Measurements from ENCODE around the gene TRUB1. TPM values are rescaled to one million over a fixed set of nuclear protein-coding genes. Genes with fewer than 3 reads are reported as not detected.
A peak's percentile ranks its signal among the peaks of the same experiment; 100 is the strongest.

TRUB1 gene
- total RNA-seq, 1 donor from 2014 or later: 15.1 TPM

DNA sequence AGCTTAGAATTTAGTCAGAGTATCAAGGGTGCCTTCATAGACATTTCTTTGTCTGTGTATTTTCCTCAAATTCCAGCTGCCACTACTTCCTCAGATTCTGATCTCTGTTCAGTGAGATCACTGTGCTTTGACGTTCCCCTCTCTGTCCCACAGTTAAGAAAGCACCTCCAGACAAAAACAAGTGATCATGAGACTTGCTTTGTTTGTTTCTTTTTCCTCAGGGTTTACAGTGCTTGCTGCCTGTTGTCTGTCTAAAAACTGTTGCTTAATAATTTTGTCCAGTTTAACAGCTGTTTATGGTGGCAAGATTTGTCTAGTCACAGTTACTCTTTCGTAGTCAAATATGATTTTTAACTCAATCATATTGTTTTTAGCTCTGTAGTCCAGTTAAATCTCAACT is 29.1 kb downstream of the TRUB1 start:
- Histone ChIP-seq H3K27me3 (ENCODE audit: control insufficient read depth in 3 of 3, insufficient read depth in 3 of 3, low read length in 3 of 3) (no peaks in the 10 kb centered on the region), H3K36me3 (ENCODE audit: control insufficient read depth in 3 of 3, insufficient read depth in 3 of 3, low read length in 3 of 3) (peaks cover 0 to 10% (median 4%) of the 10 kb centered on the region in 3 donors), H3K4me3 (ENCODE audit: low read length in 3 of 3) (no peak overlapping the region), H3K9me3 (ENCODE audit: control insufficient read depth in 3 of 3, low read length in 3 of 3) (no peaks in the 10 kb centered on the region), H3K27ac (ENCODE audit: low read depth, low read length) (no peak overlapping the region), H3K4me1 (ENCODE audit: control insufficient read depth in 3 of 3, insufficient read depth in 3 of 3, low read length in 3 of 3) (peaks cover 3 to 7% (median 5%) of the 10 kb centered on the region in 3 donors), H3K9ac (ENCODE audit: low read depth in 1 of 3, low read length in 3 of 3) (no peak overlapping the region)

DNA sequence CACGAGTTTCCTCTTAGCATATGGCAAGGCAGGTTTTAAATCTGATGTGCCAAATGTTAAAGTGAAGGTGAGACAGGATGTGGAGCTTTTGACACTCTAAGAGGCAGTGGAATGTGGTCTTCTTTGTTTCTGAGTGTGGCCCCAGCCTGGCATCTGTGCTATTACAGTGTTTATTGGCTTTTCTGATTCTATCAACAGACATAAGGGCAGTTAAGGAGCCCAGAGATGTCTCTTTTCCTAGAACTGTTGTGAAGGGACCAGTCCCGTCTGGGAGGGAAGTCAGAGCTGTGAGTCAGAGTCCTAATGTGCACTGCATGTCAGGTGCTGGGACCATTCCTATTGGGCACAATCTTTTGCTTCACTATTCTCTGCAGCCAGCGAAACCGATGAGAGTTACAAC is 32.5 kb downstream of the TRUB1 start:
- H3K4me1 ChIP-seq (ENCODE audit: control insufficient read depth in 3 of 3, insufficient read depth in 3 of 3, low read length in 3 of 3): peaks cover 0 to 3% (median 3%) of the 10 kb centered on the region in 3 donors
- H3K27me3 ChIP-seq (ENCODE audit: control insufficient read depth in 3 of 3, insufficient read depth in 3 of 3, low read length in 3 of 3): no peaks in the 10 kb centered on the region
- no peak overlapping the region for H3K9ac ChIP-seq (ENCODE audit: low read depth in 1 of 3, low read length in 3 of 3)
- H3K9me3 ChIP-seq (ENCODE audit: control insufficient read depth in 3 of 3, low read length in 3 of 3): no peaks in the 10 kb centered on the region
- peaks cover 0 to 3% (median 0%) of the 10 kb centered on the region in 3 donors for H3K36me3 ChIP-seq (ENCODE audit: control insufficient read depth in 3 of 3, insufficient read depth in 3 of 3, low read length in 3 of 3)
- peak overlapping the region; percentile 21 for H3K27ac ChIP-seq (ENCODE audit: low read depth, low read length)
- H3K4me3 ChIP-seq (ENCODE audit: low read length in 3 of 3): no peak overlapping the region

DNA sequence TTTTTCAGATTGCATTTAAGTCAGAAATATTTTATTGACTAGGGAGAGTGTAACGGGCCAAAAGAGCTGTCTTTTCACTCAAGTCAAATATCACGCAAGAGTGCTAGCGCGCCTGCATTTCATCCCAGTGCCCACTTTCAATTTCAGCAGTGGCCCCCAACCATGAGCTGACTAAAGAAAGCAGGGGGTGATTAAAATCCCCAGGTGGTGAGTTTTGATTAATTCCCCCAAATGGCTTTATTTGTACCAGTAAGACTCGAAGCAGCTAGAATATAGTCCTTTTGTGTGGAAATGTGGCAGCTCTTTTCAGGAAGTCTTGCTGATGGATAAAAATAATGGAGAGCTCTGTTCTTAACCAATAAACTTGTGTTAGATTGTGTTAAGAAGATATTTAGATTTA is 35.3 kb downstream of the TRUB1 start:
- H3K27ac ChIP-seq (ENCODE audit: low read depth, low read length): no peak overlapping the region

DNA sequence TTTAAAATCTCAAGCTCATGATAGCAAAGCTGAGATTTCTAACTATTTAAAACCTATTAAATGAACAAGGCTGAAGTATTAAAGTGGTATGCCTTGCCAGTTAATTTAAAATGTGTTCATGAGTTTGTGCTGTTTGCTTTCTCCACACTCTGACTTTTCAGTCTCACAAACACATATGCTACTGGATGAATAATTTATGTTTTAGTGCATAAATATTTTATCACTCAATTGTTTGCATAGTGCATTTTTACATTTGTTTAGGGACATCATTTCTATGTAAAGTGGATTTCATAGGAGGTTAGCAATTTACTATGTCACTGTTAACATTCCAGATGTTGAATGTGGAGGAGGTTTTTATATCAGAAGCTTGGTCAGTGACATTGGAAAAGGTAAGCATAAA is 36.0 kb downstream of the TRUB1 start:
- Histone ChIP-seq H3K9ac (ENCODE audit: low read depth in 1 of 3, low read length in 3 of 3) (peak overlapping the region in 1 of 3 donors; percentile 47), H3K36me3 (ENCODE audit: control insufficient read depth in 3 of 3, insufficient read depth in 3 of 3, low read length in 3 of 3) (peaks cover 0 to 3% (median 0%) of the 10 kb centered on the region in 3 donors), H3K27me3 (ENCODE audit: control insufficient read depth in 3 of 3, insufficient read depth in 3 of 3, low read length in 3 of 3) (no peaks in the 10 kb centered on the region), H3K4me1 (ENCODE audit: control insufficient read depth in 3 of 3, insufficient read depth in 3 of 3, low read length in 3 of 3) (peaks cover 0 to 3% (median 3%) of the 10 kb centered on the region in 3 donors), H3K27ac (ENCODE audit: low read depth, low read length) (peak overlapping the region; percentile 63), H3K9me3 (ENCODE audit: control insufficient read depth in 3 of 3, low read length in 3 of 3) (no peaks in the 10 kb centered on the region), H3K4me3 (ENCODE audit: low read length in 3 of 3) (no peak overlapping the region)

More for the DNA sequence above, 35.3 kb downstream of the TRUB1 start:
- Histone ChIP-seq H3K36me3 (ENCODE audit: control insufficient read depth in 3 of 3, insufficient read depth in 3 of 3, low read length in 3 of 3) (peaks cover 0 to 3% (median 0%) of the 10 kb centered on the region in 3 donors), H3K4me1 (ENCODE audit: control insufficient read depth in 3 of 3, insufficient read depth in 3 of 3, low read length in 3 of 3) (peaks cover 0 to 3% (median 3%) of the 10 kb centered on the region in 3 donors), H3K9ac (ENCODE audit: low read depth in 1 of 3, low read length in 3 of 3) (no peak overlapping the region), H3K9me3 (ENCODE audit: control insufficient read depth in 3 of 3, low read length in 3 of 3) (no peaks in the 10 kb centered on the region), H3K27me3 (ENCODE audit: control insufficient read depth in 3 of 3, insufficient read depth in 3 of 3, low read length in 3 of 3) (no peaks in the 10 kb centered on the region), H3K4me3 (ENCODE audit: low read length in 3 of 3) (no peak overlapping the region)

DNA sequence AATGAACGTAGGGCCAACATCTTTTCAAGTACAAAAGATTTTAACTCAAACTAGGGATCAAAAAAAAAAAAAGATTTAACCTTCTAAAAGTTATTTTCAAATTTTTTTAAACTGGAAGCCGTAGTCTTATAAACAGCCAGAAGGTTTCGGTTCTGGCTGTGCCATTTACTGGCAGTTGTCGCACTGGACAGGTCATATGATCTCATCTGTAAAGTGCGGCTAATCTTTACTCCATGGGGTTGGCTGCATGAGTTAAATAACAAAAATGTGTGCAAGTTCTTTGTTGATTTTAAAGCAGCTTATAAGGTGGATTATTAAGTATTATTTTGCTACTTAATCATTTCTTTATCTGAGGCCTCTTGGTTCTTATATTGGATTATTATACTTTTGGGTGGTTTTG is 36.6 kb downstream of the TRUB1 start:
- peak overlapping the region in 2 of 3 donors; percentile 39 to 47 for H3K9ac ChIP-seq (ENCODE audit: low read depth in 1 of 3, low read length in 3 of 3)
- peaks cover 0 to 3% (median 3%) of the 10 kb centered on the region in 3 donors for H3K4me1 ChIP-seq (ENCODE audit: control insufficient read depth in 3 of 3, insufficient read depth in 3 of 3, low read length in 3 of 3)
- H3K27me3 ChIP-seq (ENCODE audit: control insufficient read depth in 3 of 3, insufficient read depth in 3 of 3, low read length in 3 of 3): no peaks in the 10 kb centered on the region
- H3K36me3 ChIP-seq (ENCODE audit: control insufficient read depth in 3 of 3, insufficient read depth in 3 of 3, low read length in 3 of 3): peaks cover 0 to 3% (median 0%) of the 10 kb centered on the region in 3 donors
- peak overlapping the region; percentile 63 for H3K27ac ChIP-seq (ENCODE audit: low read depth, low read length)
- H3K9me3 ChIP-seq (ENCODE audit: control insufficient read depth in 3 of 3, low read length in 3 of 3): no peaks in the 10 kb centered on the region
- peak overlapping the region; percentile 13 to 40 (median 15) for H3K4me3 ChIP-seq (ENCODE audit: low read length in 3 of 3)

DNA sequence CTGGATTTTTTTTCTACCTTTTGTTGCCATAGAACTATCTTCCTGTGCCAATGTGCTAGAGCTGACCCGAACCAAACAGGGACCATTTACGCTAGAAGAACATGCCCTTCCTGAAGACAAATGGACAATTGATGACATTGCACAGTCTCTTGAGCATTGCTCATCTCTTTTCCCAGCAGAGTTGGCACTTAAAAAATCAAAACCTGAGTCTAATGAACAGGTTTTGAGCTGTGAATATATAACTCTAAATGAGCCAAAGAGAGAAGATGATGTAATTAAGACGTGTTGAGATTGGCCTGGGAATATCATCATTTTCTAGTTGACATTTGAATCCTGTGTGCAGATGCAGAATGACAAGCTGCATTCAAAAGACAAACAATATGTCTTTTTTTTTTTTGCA is 37.1 kb downstream of the TRUB1 start:
- no peak overlapping the region for H3K9ac ChIP-seq (ENCODE audit: low read depth in 1 of 3, low read length in 3 of 3)
- H3K27me3 ChIP-seq (ENCODE audit: control insufficient read depth in 3 of 3, insufficient read depth in 3 of 3, low read length in 3 of 3): no peaks in the 10 kb centered on the region
- peak overlapping the region; percentile 63 for H3K27ac ChIP-seq (ENCODE audit: low read depth, low read length)
- no peak overlapping the region for H3K4me3 ChIP-seq (ENCODE audit: low read length in 3 of 3)
- H3K9me3 ChIP-seq (ENCODE audit: control insufficient read depth in 3 of 3, low read length in 3 of 3): no peaks in the 10 kb centered on the region
- H3K4me1 ChIP-seq (ENCODE audit: control insufficient read depth in 3 of 3, insufficient read depth in 3 of 3, low read length in 3 of 3): peaks cover 0 to 3% (median 3%) of the 10 kb centered on the region in 3 donors
- H3K36me3 ChIP-seq (ENCODE audit: control insufficient read depth in 3 of 3, insufficient read depth in 3 of 3, low read length in 3 of 3): peaks cover 0 to 3% (median 0%) of the 10 kb centered on the region in 3 donors

DNA sequence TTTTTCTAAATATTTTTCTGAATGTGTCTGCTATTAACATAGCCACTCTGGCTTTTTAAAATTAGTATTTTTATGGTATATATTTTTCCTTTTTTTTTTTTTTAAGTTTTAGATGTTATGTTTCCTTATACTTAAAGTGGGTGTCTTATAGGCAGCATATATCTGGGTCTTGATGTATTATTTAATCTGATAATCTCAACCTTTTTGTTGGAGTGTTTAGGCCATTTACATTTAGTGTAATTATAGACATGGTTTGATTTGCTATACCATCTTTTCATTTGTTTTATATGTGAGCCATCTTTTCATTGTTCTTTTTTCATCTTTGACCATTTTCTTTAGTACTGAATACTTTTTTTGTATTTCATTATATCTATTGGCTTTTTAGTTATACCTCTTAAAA is 45.0 kb downstream of the TRUB1 start:
- no peak overlapping the region for H3K4me3 ChIP-seq (ENCODE audit: low read length in 3 of 3)
- peaks cover 0 to 4% (median 0%) of the 10 kb centered on the region in 3 donors for H3K36me3 ChIP-seq (ENCODE audit: control insufficient read depth in 3 of 3, insufficient read depth in 3 of 3, low read length in 3 of 3)
- H3K9ac ChIP-seq (ENCODE audit: low read depth in 1 of 3, low read length in 3 of 3): no peak overlapping the region
- H3K27me3 ChIP-seq (ENCODE audit: control insufficient read depth in 3 of 3, insufficient read depth in 3 of 3, low read length in 3 of 3): no peaks in the 10 kb centered on the region
- no peak overlapping the region for H3K27ac ChIP-seq (ENCODE audit: low read depth, low read length)
- no peaks in the 10 kb centered on the region for H3K4me1 ChIP-seq (ENCODE audit: control insufficient read depth in 3 of 3, insufficient read depth in 3 of 3, low read length in 3 of 3)
- H3K9me3 ChIP-seq (ENCODE audit: control insufficient read depth in 3 of 3, low read length in 3 of 3): peaks cover 0 to 13% (median 2%) of the 10 kb centered on the region in 3 donors

DNA sequence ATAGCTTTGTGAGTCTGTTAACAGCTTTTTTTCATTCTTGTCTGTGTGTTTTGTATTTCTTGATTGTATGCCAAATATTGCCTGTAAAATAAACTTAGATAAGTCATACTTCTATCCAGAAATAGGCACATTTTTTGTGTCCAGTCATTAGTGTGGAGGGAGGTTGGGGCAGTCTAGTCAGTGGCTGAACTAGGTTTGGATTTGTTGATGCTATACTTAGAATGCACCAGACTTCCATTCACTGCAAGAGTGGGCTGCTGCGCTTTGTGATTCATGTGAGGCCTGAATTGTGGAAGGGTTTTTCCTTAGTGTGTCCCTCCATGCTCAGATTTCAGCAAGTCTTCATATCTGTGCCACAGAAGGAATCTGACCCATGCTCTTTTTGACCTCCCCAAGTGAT is 50.0 kb downstream of the TRUB1 start:
- no peak overlapping the region for H3K27ac ChIP-seq (ENCODE audit: low read depth, low read length)
- H3K27me3 ChIP-seq (ENCODE audit: control insufficient read depth in 3 of 3, insufficient read depth in 3 of 3, low read length in 3 of 3): no peaks in the 10 kb centered on the region
- peaks cover 0 to 13% (median 2%) of the 10 kb centered on the region in 3 donors for H3K9me3 ChIP-seq (ENCODE audit: control insufficient read depth in 3 of 3, low read length in 3 of 3)
- H3K36me3 ChIP-seq (ENCODE audit: control insufficient read depth in 3 of 3, insufficient read depth in 3 of 3, low read length in 3 of 3): peaks cover 0 to 4% (median 0%) of the 10 kb centered on the region in 3 donors
- H3K4me1 ChIP-seq (ENCODE audit: control insufficient read depth in 3 of 3, insufficient read depth in 3 of 3, low read length in 3 of 3): peaks cover 0 to 3% (median 3%) of the 10 kb centered on the region in 3 donors
- H3K9ac ChIP-seq (ENCODE audit: low read depth in 1 of 3, low read length in 3 of 3): no peak overlapping the region
- no peak overlapping the region for H3K4me3 ChIP-seq (ENCODE audit: low read length in 3 of 3)

DNA sequence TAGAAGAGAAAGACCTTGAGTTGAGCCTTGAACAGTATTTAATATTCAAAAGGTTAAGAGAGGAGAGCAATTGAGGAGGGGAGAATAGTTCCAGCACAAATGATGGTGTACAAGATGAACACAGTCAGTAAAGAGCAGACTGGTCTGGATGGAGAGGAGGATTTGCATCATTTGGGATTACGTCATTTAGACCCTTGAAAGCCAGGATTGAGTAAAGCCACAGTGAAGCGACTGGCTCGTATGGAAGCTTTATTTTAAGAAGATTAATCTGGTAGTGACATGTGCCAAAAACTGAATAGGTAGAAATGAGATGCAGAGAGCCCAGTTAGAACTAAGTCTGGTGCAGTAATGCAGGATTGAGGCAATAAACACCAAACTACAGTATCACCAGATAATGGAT is 52.6 kb downstream of the TRUB1 start:
- Histone ChIP-seq H3K9ac (ENCODE audit: low read depth in 1 of 3, low read length in 3 of 3) (no peak overlapping the region), H3K27me3 (ENCODE audit: control insufficient read depth in 3 of 3, insufficient read depth in 3 of 3, low read length in 3 of 3) (no peaks in the 10 kb centered on the region), H3K4me1 (ENCODE audit: control insufficient read depth in 3 of 3, insufficient read depth in 3 of 3, low read length in 3 of 3) (peaks cover 0 to 3% (median 3%) of the 10 kb centered on the region in 3 donors), H3K4me3 (ENCODE audit: low read length in 3 of 3) (no peak overlapping the region), H3K9me3 (ENCODE audit: control insufficient read depth in 3 of 3, low read length in 3 of 3) (no peaks in the 10 kb centered on the region), H3K27ac (ENCODE audit: low read depth, low read length) (no peak overlapping the region), H3K36me3 (ENCODE audit: control insufficient read depth in 3 of 3, insufficient read depth in 3 of 3, low read length in 3 of 3) (no peaks in the 10 kb centered on the region)

DNA sequence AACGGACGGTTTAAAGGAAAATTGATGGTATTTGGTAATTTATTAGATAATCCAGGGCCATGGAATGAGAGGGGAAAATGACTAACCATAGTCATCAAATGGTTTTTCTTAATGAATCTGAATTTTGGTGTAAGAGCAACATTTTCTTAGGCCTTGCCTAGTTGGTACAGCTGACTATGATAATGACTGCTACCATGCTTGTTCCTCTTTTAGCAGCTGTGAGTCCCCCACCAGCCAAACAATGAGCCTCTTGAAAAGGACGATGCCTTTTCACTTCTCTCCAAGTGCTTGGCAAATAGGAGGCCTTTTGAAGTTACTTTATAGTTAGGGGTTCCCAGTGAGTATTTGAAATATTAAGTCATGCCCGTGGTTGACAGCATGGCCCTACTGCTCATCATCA is 53.0 kb downstream of the TRUB1 start:
- no peaks in the 10 kb centered on the region for H3K36me3 ChIP-seq (ENCODE audit: control insufficient read depth in 3 of 3, insufficient read depth in 3 of 3, low read length in 3 of 3)
- H3K27ac ChIP-seq (ENCODE audit: low read depth, low read length): no peak overlapping the region
- H3K9ac ChIP-seq (ENCODE audit: low read depth in 1 of 3, low read length in 3 of 3): no peak overlapping the region
- peaks cover 0 to 3% (median 3%) of the 10 kb centered on the region in 3 donors for H3K4me1 ChIP-seq (ENCODE audit: control insufficient read depth in 3 of 3, insufficient read depth in 3 of 3, low read length in 3 of 3)
- no peak overlapping the region for H3K4me3 ChIP-seq (ENCODE audit: low read length in 3 of 3)
- H3K27me3 ChIP-seq (ENCODE audit: control insufficient read depth in 3 of 3, insufficient read depth in 3 of 3, low read length in 3 of 3): no peaks in the 10 kb centered on the region
- no peaks in the 10 kb centered on the region for H3K9me3 ChIP-seq (ENCODE audit: control insufficient read depth in 3 of 3, low read length in 3 of 3)

All from skeletal muscle tissue (tissue), 4 donors.